ENCODE measurements around the gene C12orf42.

DNA sequence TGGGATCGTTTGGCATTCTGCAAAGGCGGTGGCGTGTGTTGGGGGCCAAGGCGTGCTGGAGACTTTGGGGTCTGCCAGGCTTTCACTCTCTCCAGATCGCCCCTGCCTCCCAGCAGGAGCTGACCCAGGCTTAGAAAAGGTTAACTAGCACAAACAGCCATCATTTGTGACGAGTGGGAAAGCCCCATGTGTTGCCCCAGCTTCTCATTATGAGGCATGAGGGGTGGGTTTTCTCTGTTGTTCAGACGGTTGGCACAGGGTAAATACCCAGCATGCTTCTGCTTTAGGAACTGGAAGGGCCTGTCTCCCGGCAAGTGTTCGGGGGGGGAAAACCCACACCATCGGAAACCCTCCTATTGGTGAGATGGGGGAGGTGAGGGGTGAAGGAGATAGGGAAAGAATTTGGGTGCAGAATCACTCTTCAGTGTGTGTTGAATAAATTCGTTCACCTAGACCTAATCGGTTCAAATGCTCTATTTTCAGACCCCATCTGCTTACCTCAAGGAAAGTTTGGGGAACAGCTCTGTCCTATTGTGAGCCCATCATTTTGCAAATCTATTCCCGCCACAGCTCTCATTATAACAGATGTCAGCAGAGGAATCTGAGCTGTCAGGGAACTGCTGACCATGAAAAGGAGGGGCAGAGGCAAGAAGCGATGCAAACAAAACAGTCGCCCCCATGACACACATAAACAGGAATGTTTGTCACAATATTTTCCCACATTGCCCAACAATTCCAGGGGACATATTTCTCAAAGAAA is 34.7 kb upstream of the C12orf42 start:
- no peak for TF ChIP-seq POLR2AphosphoS5 (IDR thresholded peaks at IDR 0.05)
- TF ChIP-seq CTCF (IDR thresholded peaks at IDR 0.05) = no peak
- TF ChIP-seq POLR2A (IDR thresholded peaks at IDR 0.05) = no peak
